Measurements from ENCODE around the gene TADA2B. TPM values are rescaled to one million over a fixed set of nuclear protein-coding genes. Genes with fewer than 3 reads are reported as not detected.
A peak's percentile ranks its signal among the peaks of the same experiment; 100 is the strongest.

The TADA2B gene
- total and polyA plus RNA-seq, 2 experiments from 2014 or later, result 21.5 to 29.0 TPM

GRCh38 chr4:7041246-7041645, 1.9 kb upstream of the TADA2B start:
- peaks cover 6% of the 10 kb centered on the region for H3K4me1 ChIP-seq (ENCODE audit: low read depth)

GRCh38 chr4:7041801-7042502, 1.2 kb upstream of the TADA2B start:
- H3K27ac ChIP-seq, result peak overlapping the region; percentile 23
- no peaks in the 10 kb centered on the region for H3K27me3 ChIP-seq
- DNase-seq (ENCODE audit: low read depth in 1 of 2, low spot score in 1 of 2), result no peak

More at GRCh38 chr4:7041246-7041645, 1.9 kb upstream of the TADA2B start:
- DNase-seq (ENCODE audit: low read depth in 1 of 2, low spot score in 1 of 2), result no peak
- H3K27ac ChIP-seq, result no peak overlapping the region
- no peak overlapping the region for H3K4me3 ChIP-seq
- TF ChIP-seq, protein P1, sequence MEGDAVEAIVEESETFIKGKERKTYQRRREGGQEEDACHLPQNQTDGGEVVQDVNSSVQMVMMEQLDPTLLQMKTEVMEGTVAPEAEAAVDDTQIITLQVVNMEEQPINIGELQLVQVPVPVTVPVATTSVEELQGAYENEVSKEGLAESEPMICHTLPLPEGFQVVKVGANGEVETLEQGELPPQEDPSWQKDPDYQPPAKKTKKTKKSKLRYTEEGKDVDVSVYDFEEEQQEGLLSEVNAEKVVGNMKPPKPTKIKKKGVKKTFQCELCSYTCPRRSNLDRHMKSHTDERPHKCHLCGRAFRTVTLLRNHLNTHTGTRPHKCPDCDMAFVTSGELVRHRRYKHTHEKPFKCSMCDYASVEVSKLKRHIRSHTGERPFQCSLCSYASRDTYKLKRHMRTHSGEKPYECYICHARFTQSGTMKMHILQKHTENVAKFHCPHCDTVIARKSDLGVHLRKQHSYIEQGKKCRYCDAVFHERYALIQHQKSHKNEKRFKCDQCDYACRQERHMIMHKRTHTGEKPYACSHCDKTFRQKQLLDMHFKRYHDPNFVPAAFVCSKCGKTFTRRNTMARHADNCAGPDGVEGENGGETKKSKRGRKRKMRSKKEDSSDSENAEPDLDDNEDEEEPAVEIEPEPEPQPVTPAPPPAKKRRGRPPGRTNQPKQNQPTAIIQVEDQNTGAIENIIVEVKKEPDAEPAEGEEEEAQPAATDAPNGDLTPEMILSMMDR (IDR thresholded peaks at IDR 0.05; ENCODE audit: low read depth, low read length), result no peak
- no peaks in the 10 kb centered on the region for H3K27me3 ChIP-seq
- H3K36me3 ChIP-seq, result no peaks in the 10 kb centered on the region
- H3K9me3 ChIP-seq (ENCODE audit: low read depth), result no peaks in the 10 kb centered on the region

GRCh38 chr4:7042503-7043283, 479 bp upstream of the TADA2B start:
- peak overlapping the region; percentile 49 for H3K4me3 ChIP-seq
- no peaks in the 10 kb centered on the region for H3K9me3 ChIP-seq (ENCODE audit: low read depth)
- TF ChIP-seq, protein P1 (IDR thresholded peaks at IDR 0.05; ENCODE audit: low read depth, low read length), result peak; percentile 10
- H3K36me3 ChIP-seq, result no peaks in the 10 kb centered on the region
- H3K27me3 ChIP-seq, result no peaks in the 10 kb centered on the region
- DNase-seq (ENCODE audit: low read depth in 1 of 2, low spot score in 1 of 2), result peak; percentile 99
- H3K27ac ChIP-seq, result peak overlapping the region; percentile 23
- peaks cover 6% of the 10 kb centered on the region for H3K4me1 ChIP-seq (ENCODE audit: low read depth)

More at GRCh38 chr4:7041801-7042502, 1.2 kb upstream of the TADA2B start:
- TF ChIP-seq, protein P1 (IDR thresholded peaks at IDR 0.05; ENCODE audit: low read depth, low read length), result no peak
- Histone ChIP-seq H3K36me3 (no peaks in the 10 kb centered on the region), H3K4me1 (ENCODE audit: low read depth) (peaks cover 6% of the 10 kb centered on the region), H3K9me3 (ENCODE audit: low read depth) (no peaks in the 10 kb centered on the region), H3K4me3 (peak overlapping the region; percentile 49)

GRCh38 chr4:7044137-7044930, 1.2 kb downstream of the TADA2B start:
- no peaks in the 10 kb centered on the region for H3K9me3 ChIP-seq (ENCODE audit: low read depth)
- DNase-seq (ENCODE audit: low read depth in 1 of 2, low spot score in 1 of 2), result peak; percentile 13 to 18
- H3K27me3 ChIP-seq, result no peaks in the 10 kb centered on the region
- peak overlapping the region; percentile 78 for H3K4me3 ChIP-seq
- H3K27ac ChIP-seq, result peak overlapping the region; percentile 75
- H3K4me1 ChIP-seq (ENCODE audit: low read depth), result peaks cover 8% of the 10 kb centered on the region
- H3K36me3 ChIP-seq, result no peaks in the 10 kb centered on the region
- TF ChIP-seq, protein P1 (IDR thresholded peaks at IDR 0.05; ENCODE audit: low read depth, low read length), result no peak

DNA sequence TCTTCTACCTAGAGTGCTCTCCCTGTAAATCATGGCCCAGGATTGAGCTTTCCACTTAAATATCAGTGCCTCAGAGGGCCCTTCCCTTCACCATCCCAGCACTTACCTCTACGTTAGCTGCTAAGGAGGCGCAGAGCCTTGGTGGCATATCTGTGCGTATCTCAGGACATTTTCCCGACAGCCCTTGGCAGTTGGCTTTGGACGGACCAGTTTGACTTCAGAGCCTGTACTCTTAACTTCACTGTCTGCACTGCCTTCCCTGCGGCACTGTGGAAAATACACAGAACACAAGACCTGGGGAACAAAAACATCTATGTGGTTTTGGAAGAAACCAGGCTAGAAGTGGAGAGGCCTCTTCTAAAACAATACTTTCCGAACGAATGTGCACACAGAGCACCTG, 2.4 kb downstream of the TADA2B start:
- Histone ChIP-seq H3K27ac (no peak overlapping the region), H3K36me3 (no peaks in the 10 kb centered on the region), H3K4me1 (ENCODE audit: low read depth) (peaks cover 10% of the 10 kb centered on the region), H3K9me3 (ENCODE audit: low read depth) (no peaks in the 10 kb centered on the region), H3K4me3 (no peak overlapping the region), H3K27me3 (no peaks in the 10 kb centered on the region)
- DNase-seq (ENCODE audit: low read depth in 1 of 2, low spot score in 1 of 2), result no peak
- TF ChIP-seq, protein P1 (IDR thresholded peaks at IDR 0.05; ENCODE audit: low read depth, low read length), result no peak
